ENCODE results near the gene GMDS.

GRCh38 chr6:1601158-1602048 is 644.0 kb downstream of the GMDS start:
- TF ChIP-seq CTCF (IDR thresholded peaks at IDR 0.05) (no peak), POLR2A (IDR thresholded peaks at IDR 0.05) (no peak)

Data from heart left ventricle (tissue), 13 donors.